IMR-90 (cell line): Measurements from ENCODE around the gene PNMA1. TPM values are rescaled to one million over a fixed set of nuclear protein-coding genes. Genes with fewer than 3 reads are reported as not detected.

Experiments used
- ATAC-seq: fragments of 200-7000 bp; cut with Tn5 transposase; 2 replicates; pipeline ENCODE4 v1.9.1; 2020; ENCODE audit warnings: low read depth, mild to moderate bottlenecking, moderate library complexity
- BruUV-seq: library from RNA; stranded (reverse); fragments of 400-500 nt; replicated peaks from 2 replicates; lab custom pipeline; 2021; lab: Mats Ljungman, UMichigan
- CTCF ChIA-PET: fragments of 300-600 bp; formaldehyde crosslinking; extraction: SDS; loops from one replicate; lab custom pipeline; 2021; ENCODE audit warnings: antibody characterized with exemption; lab: Yijun Ruan, JAX
- POLR2A ChIA-PET: fragments of 300-600 bp; sonication (Branson Sonifier 250); formaldehyde crosslinking; loops from one replicate; lab custom pipeline; 2022; ENCODE audit warnings: antibody characterized with exemption; ENCODE audit not compliant: unreplicated experiment; lab: Charles Lee
- DNase-seq: peaks from one replicate; pipeline ENCODE4 v3.0.0; 2013
- H2AFZ ChIP-seq: replicated peaks from 2 replicates; pipeline ENCODE3; 2013; ENCODE audit warnings: low read length, mild to moderate bottlenecking; ENCODE audit not compliant: poor library complexity
- H2AK5ac ChIP-seq: 2 replicates; pipeline ENCODE4 v1.6.1; 2013; ENCODE audit warnings: low read depth, low read length, inconsistent platforms
- H2AK9ac ChIP-seq: replicated peaks from 2 replicates; pipeline ENCODE3; 2013; ENCODE audit warnings: mild to moderate bottlenecking, low read depth, low read length, moderate library complexity; ENCODE audit not compliant: poor library complexity
- H2BK120ac ChIP-seq: 2 replicates; pipeline ENCODE4 v1.6.1; 2013; ENCODE audit warnings: low read depth, low read length, inconsistent platforms
- H2BK15ac ChIP-seq: 3 replicates; pipeline ENCODE4 v1.6.1; 2013; ENCODE audit warnings: low read depth, low read length, inconsistent platforms
- H2BK20ac ChIP-seq: 2 replicates; pipeline ENCODE4 v1.6.1; 2013; ENCODE audit warnings: low read depth, mild to moderate bottlenecking, inconsistent platforms, low read length, moderate library complexity
- H2BK5ac ChIP-seq: 2 replicates; pipeline ENCODE4 v1.6.1; 2013; ENCODE audit warnings: mild to moderate bottlenecking, low read depth, low read length, inconsistent platforms; ENCODE audit not compliant: poor library complexity, severe bottlenecking
- H3K14ac ChIP-seq: replicated peaks from 2 replicates; pipeline ENCODE4 v1.6.1; 2013; ENCODE audit warnings: low read depth, low read length, inconsistent platforms
- H3K18ac ChIP-seq: 2 replicates; pipeline ENCODE4 v1.6.1; 2013; ENCODE audit warnings: low read depth, low read length, control low read depth
- H3K23ac ChIP-seq: 2 replicates; pipeline ENCODE4 v1.6.1; 2013; ENCODE audit warnings: low read depth, low read length, inconsistent platforms
- H3K27ac ChIP-seq: 2 replicates; pipeline ENCODE4 v1.5.1; 2013; ENCODE audit warnings: mild to moderate bottlenecking, control low read depth, low read length; ENCODE audit not compliant: insufficient read depth
- H3K27me3 ChIP-seq: 2 replicates; pipeline ENCODE4 v1.6.1; 2013; ENCODE audit warnings: low read length; ENCODE audit not compliant: control insufficient read depth, insufficient read depth
- H3K36me3 ChIP-seq: 2 replicates; pipeline ENCODE4 v1.6.1; 2013; ENCODE audit warnings: low read length, mixed read lengths; ENCODE audit not compliant: control insufficient read depth, insufficient read depth
- H3K4ac ChIP-seq: 2 replicates; pipeline ENCODE4 v1.6.1; 2013; ENCODE audit warnings: low read depth, low read length, inconsistent platforms
- H3K4me1 ChIP-seq: 2 replicates; pipeline ENCODE4 v1.6.1; 2013; ENCODE audit warnings: low read length, mixed read lengths; ENCODE audit not compliant: control insufficient read depth, insufficient read depth
- H3K4me2 ChIP-seq: 2 replicates; pipeline ENCODE4 v1.6.1; 2013; ENCODE audit warnings: low read depth, mild to moderate bottlenecking, control low read depth, low read length, moderate library complexity
- H3K4me3 ChIP-seq: 2 replicates; pipeline ENCODE4 v1.5.1; 2013; ENCODE audit warnings: low read depth, mild to moderate bottlenecking, control low read depth, low read length, moderate library complexity; ENCODE audit not compliant: insufficient read depth
- H3K56ac ChIP-seq: 2 replicates; pipeline ENCODE4 v1.6.1; 2013; ENCODE audit warnings: low read length, inconsistent platforms; ENCODE audit not compliant: insufficient read depth; ENCODE audit errors: extremely low read depth
- H3K79me1 ChIP-seq, 2 experiments: 2 replicates each; pipeline ENCODE4 v1.6.1; 2013; ENCODE audit warnings: low read length in 2 of 2, inconsistent platforms in 1 of 2, low read depth in 1 of 2
- H3K9ac ChIP-seq: 2 replicates; pipeline ENCODE4 v1.6.1; 2013; ENCODE audit warnings: low read depth, low read length, control low read depth
- H3K9me1 ChIP-seq: 2 replicates; pipeline ENCODE4 v1.6.1; 2013; ENCODE audit warnings: low read length, inconsistent platforms; ENCODE audit not compliant: insufficient read depth
- H3K9me3 ChIP-seq: 2 replicates; pipeline ENCODE4 v1.6.1; 2013; ENCODE audit warnings: low read length; ENCODE audit not compliant: control insufficient read depth, insufficient read depth
- H4K20me1 ChIP-seq: 2 replicates; pipeline ENCODE4 v1.6.1; 2013; ENCODE audit warnings: low read length, inconsistent platforms; ENCODE audit not compliant: insufficient read depth
- H4K5ac ChIP-seq: 2 replicates; pipeline ENCODE4 v1.6.1; 2013; ENCODE audit warnings: mild to moderate bottlenecking, low read depth, low read length, control low read depth
- H4K8ac ChIP-seq, 2 experiments: 2 replicates each; pipeline ENCODE4 v1.6.1; 2013; ENCODE audit warnings: low read depth in 2 of 2, low read length in 2 of 2, control low read depth in 1 of 2, inconsistent platforms in 1 of 2
- H4K91ac ChIP-seq: 2 replicates; pipeline ENCODE4 v1.6.1; 2013; ENCODE audit warnings: low read depth, low read length, inconsistent platforms; ENCODE audit not compliant: insufficient read depth
- CHD1 ChIP-seq: IDR thresholded peaks from 2 replicates; pipeline ENCODE4 v1.6.1; 2012; ENCODE audit warnings: low read depth, low read length, improper control_type of control experiment
- MAFK ChIP-seq: IDR thresholded peaks from 2 replicates; pipeline ENCODE4 v1.6.1; 2012; ENCODE audit warnings: low read depth, low read length, improper control_type of control experiment
- WGBS, 2 experiments: methylation state at CpG; one replicate each; pipeline versions ENCODE4 v1.1.5 to v1.1.7; 2013; ENCODE audit warnings: missing lambda C conversion rate in 2 of 2; ENCODE audit not compliant: insufficient read length in 1 of 2; ENCODE audit errors: extremely low coverage in 2 of 2; 5-methylcytosine and 5-hydroxymethylcytosine counted together
- dilution Hi-C: fragments of 300-500 bp; cut with HindIII; formaldehyde crosslinking; loops from one replicate; pipeline ENCODE4 v1.14.3; 2018; ENCODE audit warnings: low sequenced_read_pairs; ENCODE audit not compliant: unreplicated experiment
- in situ Hi-C: fragments of 300-500 bp; cut with MboI; formaldehyde crosslinking; loops from 3 replicates; pipeline ENCODE4 v1.14.3; 2019; ENCODE audit warnings: low sequenced_read_pairs, inconsistent platforms, mixed read lengths
- intact Hi-C: fragments of 100-400 bp; cut with micrococcal nuclease; formaldehyde crosslinking; loops from 2 replicates; pipeline ENCODE4 v1.10.0; 2022
- polyA plus RNA-seq, 3 experiments: library from polyadenylated mRNA; depleted of rRNA; stranded (reverse); fragments of >200 nt; gene quantifications; 2 replicates each; pipeline ENCODE4 v1.2.3, GENCODE V29; 2012; ENCODE audit warnings: low replicate concordance in 1 of 3
- total RNA-seq: library from RNA; depleted of rRNA; stranded (reverse); fragments of >200 nt; gene quantifications from 2 replicates; pipeline ENCODE4 v1.2.3, GENCODE V29; 2012
- TF ChIP-seq, protein P1 (sequence below): fragments of 150-350 bp; IDR thresholded peaks from 2 replicates; pipeline ENCODE4 v1.6.1; 2017; ENCODE audit warnings: mild to moderate bottlenecking, antibody characterized with exemption, low read length, low read depth
- TF ChIP-seq, protein P2 (sequence below): fragments of 150-350 bp; IDR thresholded peaks from 2 replicates; pipeline ENCODE4 v1.6.1; 2016; ENCODE audit warnings: low read depth, mild to moderate bottlenecking, low read length, moderate library complexity, borderline replicate concordance

Gene PNMA1
- total and polyA plus RNA-seq, 2 of the 4 experiments (the other 2 are of a cell fraction), result 6.5 to 28.2 TPM

DNA sequence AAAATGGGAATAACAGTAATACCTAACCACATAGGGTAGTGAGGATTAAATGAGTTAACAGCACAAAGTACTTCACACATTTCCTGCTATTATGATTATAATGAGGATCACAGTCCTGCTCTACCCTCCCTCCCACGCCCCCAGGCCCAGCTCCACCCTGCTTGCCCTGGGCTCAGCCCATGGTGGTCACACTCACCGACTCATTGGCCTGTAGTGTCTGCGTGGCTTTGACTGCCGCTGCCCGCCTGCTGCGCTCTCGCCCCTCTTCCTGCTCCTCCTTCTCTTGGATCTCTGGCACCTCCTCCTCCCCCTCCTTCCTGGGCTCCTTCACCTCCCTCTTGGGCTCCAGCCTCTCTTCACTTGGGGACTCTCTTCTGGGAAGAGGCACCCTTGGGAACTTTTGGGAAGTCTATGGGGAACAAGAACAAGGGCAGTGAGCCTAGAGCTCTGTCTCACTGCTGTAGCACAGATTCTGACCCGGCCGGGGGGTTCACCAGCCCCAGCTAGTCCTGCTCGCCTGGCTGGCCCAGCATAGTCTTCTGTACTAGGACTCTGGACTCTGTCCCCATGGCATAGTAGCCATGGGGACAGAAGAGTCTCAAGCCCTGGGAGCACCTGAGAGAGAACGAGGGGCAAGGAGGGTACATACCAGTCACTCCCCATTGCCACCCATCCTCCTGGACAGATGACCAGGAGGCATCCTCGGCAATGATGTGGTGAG is 7.1 kb upstream of the PNMA1 start:
- no peak for DNase-seq
- in situ Hi-C loops (no loop called here), intact Hi-C loops (loop anchor here (5.0 to 10.0 kb wide), 2 partner anchors 36 to 144 kb away; no protein-coding TSS in a partner anchor), dilution Hi-C loops (no loop called here)
- Histone ChIP-seq H3K9me1 (peaks cover 13% of the 10 kb centered on the region), H3K4me3 (no peak overlapping the region), H2AFZ (no peak overlapping the region), H4K8ac (no peak overlapping the region), H2BK20ac (no peak overlapping the region), H3K18ac (no peak overlapping the region), H2AK5ac (no peak overlapping the region), H4K91ac (no peak overlapping the region), H3K14ac (no peak overlapping the region), H4K5ac (no peak overlapping the region), H3K27ac (no peak overlapping the region), H2AK9ac (no peak overlapping the region), H3K4me2 (no peak overlapping the region), H3K79me1 (peaks cover 25 to 68% of the 10 kb centered on the region in 2 experiments), H3K4ac (no peak overlapping the region), H2BK5ac (no peak overlapping the region), H3K9ac (no peak overlapping the region), H4K20me1 (peaks cover 24% of the 10 kb centered on the region), H3K27me3 (no peaks in the 10 kb centered on the region), H3K23ac (no peak overlapping the region), H3K9me3 (no peaks in the 10 kb centered on the region), H2BK120ac (no peak overlapping the region), H2BK15ac (no peak overlapping the region), H3K36me3 (peaks cover 61% of the 10 kb centered on the region), H3K4me1 (peaks cover 39% of the 10 kb centered on the region), H3K56ac (no peak overlapping the region)
- WGBS, 2 experiments, result 91% methylated on average over 4 of the region's 12 CpGs; no CpG with 5 or more reads in 1 of the 2 experiments
- ChIA-PET POLR2A (interaction anchor here (0.6 kb wide), 1 partner anchor 37 kb away, joined by 5 read pairs; no protein-coding TSS in a partner anchor), CTCF (no interaction called here)
- ATAC-seq, result no peak
- TF ChIP-seq MAFK, result no peak
- no peak for TF ChIP-seq CHD1
- TF ChIP-seq, protein P1, sequence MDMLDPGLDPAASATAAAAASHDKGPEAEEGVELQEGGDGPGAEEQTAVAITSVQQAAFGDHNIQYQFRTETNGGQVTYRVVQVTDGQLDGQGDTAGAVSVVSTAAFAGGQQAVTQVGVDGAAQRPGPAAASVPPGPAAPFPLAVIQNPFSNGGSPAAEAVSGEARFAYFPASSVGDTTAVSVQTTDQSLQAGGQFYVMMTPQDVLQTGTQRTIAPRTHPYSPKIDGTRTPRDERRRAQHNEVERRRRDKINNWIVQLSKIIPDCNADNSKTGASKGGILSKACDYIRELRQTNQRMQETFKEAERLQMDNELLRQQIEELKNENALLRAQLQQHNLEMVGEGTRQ, result no peak
- TF ChIP-seq, protein P2, sequence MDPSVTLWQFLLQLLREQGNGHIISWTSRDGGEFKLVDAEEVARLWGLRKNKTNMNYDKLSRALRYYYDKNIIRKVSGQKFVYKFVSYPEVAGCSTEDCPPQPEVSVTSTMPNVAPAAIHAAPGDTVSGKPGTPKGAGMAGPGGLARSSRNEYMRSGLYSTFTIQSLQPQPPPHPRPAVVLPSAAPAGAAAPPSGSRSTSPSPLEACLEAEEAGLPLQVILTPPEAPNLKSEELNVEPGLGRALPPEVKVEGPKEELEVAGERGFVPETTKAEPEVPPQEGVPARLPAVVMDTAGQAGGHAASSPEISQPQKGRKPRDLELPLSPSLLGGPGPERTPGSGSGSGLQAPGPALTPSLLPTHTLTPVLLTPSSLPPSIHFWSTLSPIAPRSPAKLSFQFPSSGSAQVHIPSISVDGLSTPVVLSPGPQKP, result no peak
- BruUV-seq, result no TSS peak
